HFFc6 (cell line): Measurements from ENCODE around the gene FAM3B. TPM values are rescaled to one million over a fixed set of nuclear protein-coding genes. Genes with fewer than 3 reads are reported as not detected.

Experiments
- DNase-seq: peaks from one replicate; pipeline ENCODE4 v3.0.0-alpha.2; 2018
- H3K27ac Mint-ChIP-seq: 2 replicates; pipeline ENCODE4 v1.8.0; 2020; ENCODE audit warnings: mild to moderate bottlenecking, mixed read lengths
- H3K27me3 Mint-ChIP-seq: 2 replicates; pipeline ENCODE4 v1.8.0; 2021; ENCODE audit warnings: mild to moderate bottlenecking, moderate library complexity, mixed read lengths; ENCODE audit not compliant: insufficient read depth
- H3K36me3 Mint-ChIP-seq: 2 replicates; pipeline ENCODE4 v1.8.0; 2021; ENCODE audit warnings: low read depth, mixed read lengths
- H3K4me1 Mint-ChIP-seq: 2 replicates; pipeline ENCODE4 v1.8.0; 2020; ENCODE audit warnings: low read depth, mixed read lengths
- H3K4me3 Mint-ChIP-seq: 2 replicates; pipeline ENCODE4 v1.8.0; 2020; ENCODE audit warnings: mild to moderate bottlenecking, moderate library complexity, mixed read lengths
- H3K9me3 Mint-ChIP-seq: 2 replicates; pipeline ENCODE4 v1.8.0; 2020; ENCODE audit warnings: mild to moderate bottlenecking, mixed read lengths
- total RNA-seq, 6 experiments: library from RNA; stranded (reverse); fragmentation: NEBNext Ultra II Directional; extraction: Animal tissue kit (Norgen Biotek cat#: 25700); gene quantifications; 2 replicates in 1 of 6; 3 replicates in 5 of 6; pipeline ENCODE4 v1.2.3, GENCODE V29; 2021
- TF ChIP-seq, protein P1 (sequence below): fragments of 200-600 bp; sonication (generic); IDR thresholded peaks from 2 replicates; pipeline ENCODE4 v1.5.0; 2021; ENCODE audit warnings: antibody characterized with exemption, mild to moderate bottlenecking

The FAM3B gene
- total RNA-seq, 6 experiments from 2014 or later, result not detected

DNA sequence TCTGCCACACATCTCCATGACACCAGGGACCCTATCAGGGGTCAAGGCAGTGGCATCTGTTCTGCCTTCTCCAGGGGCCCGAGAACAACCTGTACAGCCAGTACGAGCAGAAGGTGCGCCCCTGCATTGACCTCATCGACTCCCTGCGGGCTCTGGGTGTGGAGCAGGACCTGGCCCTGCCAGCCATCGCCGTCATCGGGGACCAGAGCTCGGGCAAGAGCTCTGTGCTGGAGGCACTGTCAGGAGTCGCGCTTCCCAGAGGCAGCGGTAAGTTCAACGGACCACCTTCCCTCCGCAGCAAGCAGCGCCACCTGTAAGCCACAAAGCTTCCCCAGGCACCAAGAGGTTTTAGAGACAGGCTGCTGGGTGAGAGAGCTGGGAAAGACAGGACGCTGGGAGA is 61.1 kb downstream of the FAM3B start:
- H3K4me1 Mint-ChIP-seq, result no peaks in the 10 kb centered on the region
- peaks cover 16% of the 10 kb centered on the region for H3K9me3 Mint-ChIP-seq
- H3K4me3 Mint-ChIP-seq, result no peak overlapping the region
- no peaks in the 10 kb centered on the region for H3K36me3 Mint-ChIP-seq
- no peak for DNase-seq
- H3K27ac Mint-ChIP-seq, result no peak overlapping the region
- TF ChIP-seq, protein P1, sequence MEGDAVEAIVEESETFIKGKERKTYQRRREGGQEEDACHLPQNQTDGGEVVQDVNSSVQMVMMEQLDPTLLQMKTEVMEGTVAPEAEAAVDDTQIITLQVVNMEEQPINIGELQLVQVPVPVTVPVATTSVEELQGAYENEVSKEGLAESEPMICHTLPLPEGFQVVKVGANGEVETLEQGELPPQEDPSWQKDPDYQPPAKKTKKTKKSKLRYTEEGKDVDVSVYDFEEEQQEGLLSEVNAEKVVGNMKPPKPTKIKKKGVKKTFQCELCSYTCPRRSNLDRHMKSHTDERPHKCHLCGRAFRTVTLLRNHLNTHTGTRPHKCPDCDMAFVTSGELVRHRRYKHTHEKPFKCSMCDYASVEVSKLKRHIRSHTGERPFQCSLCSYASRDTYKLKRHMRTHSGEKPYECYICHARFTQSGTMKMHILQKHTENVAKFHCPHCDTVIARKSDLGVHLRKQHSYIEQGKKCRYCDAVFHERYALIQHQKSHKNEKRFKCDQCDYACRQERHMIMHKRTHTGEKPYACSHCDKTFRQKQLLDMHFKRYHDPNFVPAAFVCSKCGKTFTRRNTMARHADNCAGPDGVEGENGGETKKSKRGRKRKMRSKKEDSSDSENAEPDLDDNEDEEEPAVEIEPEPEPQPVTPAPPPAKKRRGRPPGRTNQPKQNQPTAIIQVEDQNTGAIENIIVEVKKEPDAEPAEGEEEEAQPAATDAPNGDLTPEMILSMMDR, result no peak
- peaks cover 19% of the 10 kb centered on the region for H3K27me3 Mint-ChIP-seq

DNA sequence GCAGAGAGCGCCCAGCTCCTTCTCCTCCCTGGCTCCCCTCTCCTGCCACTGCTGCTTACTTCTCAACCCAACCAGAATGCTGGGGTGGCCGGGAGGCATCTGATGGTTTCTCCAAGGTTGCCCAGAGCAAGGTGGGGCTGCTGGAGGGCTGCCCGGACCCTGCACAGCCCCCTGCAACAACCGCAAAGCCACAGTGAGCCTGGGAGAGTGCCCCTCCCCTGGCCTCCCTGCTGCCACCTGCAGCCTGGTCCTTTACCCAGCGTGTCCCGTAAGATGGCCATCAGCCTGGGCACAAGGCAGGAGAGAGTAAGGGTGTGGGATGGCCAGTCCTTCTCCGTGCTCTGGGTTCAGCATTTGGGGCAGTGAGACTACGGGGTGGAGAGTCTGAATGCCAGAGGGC is 62.2 kb downstream of the FAM3B start:
- H3K27me3 Mint-ChIP-seq, result peaks cover 17% of the 10 kb centered on the region
- H3K4me3 Mint-ChIP-seq, result no peak overlapping the region
- TF ChIP-seq, protein P1, result no peak
- no peak overlapping the region for H3K27ac Mint-ChIP-seq
- no peaks in the 10 kb centered on the region for H3K36me3 Mint-ChIP-seq
- H3K9me3 Mint-ChIP-seq, result peaks cover 18% of the 10 kb centered on the region
- H3K4me1 Mint-ChIP-seq, result no peaks in the 10 kb centered on the region
- no peak for DNase-seq

DNA sequence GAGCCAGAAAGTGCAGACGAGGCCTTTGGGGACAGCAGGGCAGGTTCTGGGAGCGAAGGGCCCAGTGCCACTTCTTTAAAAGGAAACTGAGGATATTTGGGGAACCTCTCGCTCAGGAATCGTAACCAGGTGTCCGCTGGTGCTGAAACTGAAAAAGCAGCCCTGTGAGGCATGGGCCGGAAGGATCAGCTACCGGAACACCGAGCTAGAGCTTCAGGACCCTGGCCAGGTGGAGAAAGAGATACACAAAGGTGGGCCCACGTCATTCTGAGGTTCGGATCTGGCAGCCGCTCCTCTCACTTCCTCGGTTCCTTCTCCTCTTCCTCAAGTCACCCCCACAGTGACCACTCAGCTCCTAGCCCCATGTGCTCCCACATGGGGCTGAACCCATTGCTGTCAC is 63.3 kb downstream of the FAM3B start:
- Mint-ChIP-seq H3K27me3 (peaks cover 17% of the 10 kb centered on the region), H3K4me3 (no peak overlapping the region), H3K36me3 (no peaks in the 10 kb centered on the region), H3K9me3 (peaks cover 18% of the 10 kb centered on the region), H3K4me1 (no peaks in the 10 kb centered on the region), H3K27ac (no peak overlapping the region)
- DNase-seq, result no peak
- TF ChIP-seq, protein P1, result no peak

DNA sequence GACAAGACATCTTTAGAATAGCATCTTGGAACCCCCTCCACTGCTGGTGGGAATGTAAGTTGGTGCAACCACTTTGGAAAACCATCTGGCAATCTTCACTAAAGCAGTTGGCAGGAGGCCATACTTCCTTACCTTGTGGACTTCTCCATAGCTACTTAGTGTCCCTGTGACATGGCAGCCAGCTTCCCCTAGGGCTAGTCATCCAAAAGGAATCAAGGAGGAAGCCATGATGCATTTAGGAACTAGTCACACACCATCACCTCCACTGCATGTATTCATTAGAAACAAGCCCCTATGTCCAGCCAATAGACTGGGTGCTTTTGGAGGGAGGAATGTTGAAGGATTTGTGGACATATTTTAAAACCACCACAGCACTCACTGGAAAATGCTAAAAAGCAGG is 65.1 kb downstream of the FAM3B start:
- peaks cover 18% of the 10 kb centered on the region for H3K9me3 Mint-ChIP-seq
- H3K4me1 Mint-ChIP-seq, result no peaks in the 10 kb centered on the region
- peaks cover 17% of the 10 kb centered on the region for H3K27me3 Mint-ChIP-seq
- TF ChIP-seq, protein P1, result no peak
- no peak overlapping the region for H3K4me3 Mint-ChIP-seq
- no peaks in the 10 kb centered on the region for H3K36me3 Mint-ChIP-seq
- no peak overlapping the region for H3K27ac Mint-ChIP-seq
- DNase-seq, result no peak

DNA sequence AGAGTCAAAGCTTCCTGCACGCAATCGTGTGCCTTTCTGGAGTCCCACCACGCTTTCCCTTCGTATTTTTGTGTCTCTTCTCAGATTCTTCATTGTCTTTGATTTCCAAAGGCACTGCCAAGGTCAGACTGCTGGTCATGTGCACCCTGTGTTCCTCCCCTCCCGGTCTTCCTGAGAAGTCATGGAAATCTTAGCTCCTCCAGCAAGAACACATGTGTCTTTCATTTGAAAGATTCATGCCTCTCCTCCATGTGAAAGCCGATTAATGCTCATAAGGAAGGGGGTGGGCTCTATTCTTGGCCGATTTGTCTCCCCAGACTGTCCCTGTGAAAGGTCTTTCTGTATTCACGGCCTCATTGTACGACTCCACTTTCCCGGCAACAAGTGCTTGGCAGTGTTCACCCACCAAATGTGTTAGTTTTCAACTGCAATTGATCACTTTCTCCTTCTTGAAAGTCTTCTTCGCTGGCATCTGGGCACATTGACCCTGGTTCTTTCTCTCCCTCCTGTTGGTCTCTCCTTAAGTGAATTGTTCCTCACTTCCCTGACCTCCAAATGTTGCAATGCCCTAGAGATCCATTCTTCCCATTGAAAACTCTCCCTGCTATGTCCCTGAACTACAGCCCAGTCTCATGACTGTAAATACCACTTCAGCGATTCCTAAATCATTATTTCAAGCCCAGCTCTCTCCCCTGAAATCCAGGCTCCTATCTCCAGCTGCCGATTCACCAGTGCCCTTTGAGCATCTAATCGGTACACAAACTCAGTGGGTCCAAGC is 70.6 kb downstream of the FAM3B start:
- TF ChIP-seq, protein P1, result no peak

More for the DNA sequence above, 70.6 kb downstream of the FAM3B start:
- H3K4me3 Mint-ChIP-seq, result no peak overlapping the region
- H3K4me1 Mint-ChIP-seq, result no peaks in the 10 kb centered on the region
- H3K27ac Mint-ChIP-seq, result no peak overlapping the region
- H3K27me3 Mint-ChIP-seq, result peaks cover 11% of the 10 kb centered on the region
- no peak for DNase-seq
- no peaks in the 10 kb centered on the region for H3K36me3 Mint-ChIP-seq
- H3K9me3 Mint-ChIP-seq, result peaks cover 23% of the 10 kb centered on the region
